MM.1S (cell line): ENCODE results near the gene LTBP1.

Source experiments
- DNase-seq: peaks from one replicate; pipeline ENCODE4 v3.0.0-alpha.2; 2015
- H2AFZ ChIP-seq: fragments of 300-600 bp; sonication (generic); 2 replicates; pipeline ENCODE4 v1.6.0; 2016; ENCODE audit warnings: antibody characterized with exemption, low read length
- H3F3A ChIP-seq: fragments of 300-600 bp; sonication (generic); 2 replicates; pipeline ENCODE4 v1.6.1; 2016; ENCODE audit warnings: mild to moderate bottlenecking, antibody characterized with exemption, low read length, moderate library complexity, mixed read lengths; ENCODE audit not compliant: insufficient read depth
- H3K27ac ChIP-seq: fragments of 300-600 bp; sonication (generic); 2 replicates; pipeline ENCODE4 v1.5.1; 2016; ENCODE audit warnings: mild to moderate bottlenecking, low read length
- H3K27me3 ChIP-seq: fragments of 300-600 bp; sonication (generic); replicated peaks from 2 replicates; pipeline ENCODE4 v1.6.0; 2016; ENCODE audit warnings: low read length; ENCODE audit not compliant: insufficient read depth
- H3K36me3 ChIP-seq: fragments of 300-600 bp; sonication (generic); replicated peaks from 2 replicates; pipeline ENCODE4 v1.6.1; 2016; ENCODE audit warnings: mild to moderate bottlenecking, low read length, mixed read lengths; ENCODE audit not compliant: insufficient read depth
- H3K4me1 ChIP-seq: fragments of 300-600 bp; sonication (generic); 2 replicates; pipeline ENCODE4 v1.6.1; 2016; ENCODE audit warnings: low read length, mixed read lengths
- H3K4me2 ChIP-seq: fragments of 300-600 bp; sonication (generic); 2 replicates; pipeline ENCODE4 v1.6.0; 2016; ENCODE audit warnings: low read depth, low read length
- H3K4me3 ChIP-seq: fragments of 300-600 bp; sonication (generic); 2 replicates; pipeline ENCODE4 v1.5.1; 2016; ENCODE audit warnings: low read length, mixed read lengths
- H3K79me2 ChIP-seq: fragments of 300-600 bp; sonication (generic); 2 replicates; pipeline ENCODE4 v1.6.1; 2016; ENCODE audit warnings: mixed run types, low read length, mixed read lengths
- H3K9ac ChIP-seq: fragments of 300-600 bp; sonication (generic); 2 replicates; pipeline ENCODE4 v1.6.1; 2016; ENCODE audit warnings: low read length, mixed read lengths
- H3K9me2 ChIP-seq: fragments of 300-600 bp; sonication (generic); replicated peaks from 2 replicates; pipeline ENCODE4 v1.6.1; 2016; ENCODE audit warnings: mild to moderate bottlenecking, low read length, mixed read lengths; ENCODE audit not compliant: insufficient read depth
- H3K9me3 ChIP-seq: fragments of 300-600 bp; sonication (generic); replicated peaks from 2 replicates; pipeline ENCODE4 v1.6.1; 2016; ENCODE audit warnings: mild to moderate bottlenecking, low read length, mixed read lengths; ENCODE audit not compliant: insufficient read depth
- H4K20me1 ChIP-seq: fragments of 300-600 bp; sonication (generic); 2 replicates; pipeline ENCODE4 v1.6.1; 2016; ENCODE audit warnings: mild to moderate bottlenecking, low read length, moderate library complexity, mixed read lengths; ENCODE audit not compliant: insufficient read depth
- EZH2 ChIP-seq: fragments of 300-600 bp; sonication (generic); optimal IDR thresholded peaks from 2 replicates; pipeline ENCODE3; 2017; ENCODE audit warnings: low read depth, mild to moderate bottlenecking, antibody characterized with exemption, low read length, mixed read lengths
- EZH2phosphoT487 ChIP-seq: fragments of 300-600 bp; sonication (generic); IDR thresholded peaks from 2 replicates; pipeline ENCODE4 v1.6.1; 2018; ENCODE audit warnings: antibody characterized with exemption, low read length
- TF ChIP-seq, protein P1 (sequence below): fragments of 300-600 bp; sonication (generic); IDR thresholded peaks from 2 replicates; pipeline ENCODE4 v1.5.1; 2016; ENCODE audit warnings: antibody characterized with exemption, low read length, mixed read lengths

LTBP1 gene

DNA sequence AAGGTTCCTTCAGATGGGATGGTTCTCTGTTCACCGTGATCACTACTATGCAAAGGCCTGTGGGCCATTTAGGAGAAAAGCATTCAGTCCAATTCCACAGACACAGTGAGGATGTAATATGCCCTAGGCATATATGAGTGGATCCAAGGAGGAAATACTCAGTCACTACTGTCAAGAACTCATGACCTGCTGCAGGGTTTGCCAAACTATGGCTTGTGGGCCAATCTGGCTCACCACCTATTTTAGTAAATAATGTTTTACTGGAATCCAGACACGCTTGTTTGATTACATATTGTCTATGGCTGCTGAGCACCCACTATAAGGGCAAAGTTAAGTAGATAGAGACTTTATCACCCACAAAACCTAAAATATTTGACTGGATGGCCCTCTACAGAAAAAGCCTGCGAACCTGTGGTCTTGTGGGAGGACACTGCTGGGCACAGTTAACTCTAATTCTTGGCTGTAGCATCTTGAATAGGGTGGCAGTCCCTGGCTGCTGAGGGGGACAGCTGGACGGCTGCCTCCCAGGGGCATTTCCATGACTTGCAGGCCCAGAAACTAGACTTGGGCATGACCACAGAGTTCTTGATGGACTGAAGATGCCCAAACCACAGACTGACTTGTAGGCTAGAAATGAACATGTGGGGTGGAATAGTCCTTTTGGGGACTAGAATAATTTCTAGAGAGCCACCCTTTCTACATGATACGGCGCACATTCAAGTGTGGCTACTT is 20.6 kb upstream of the LTBP1 start:
- H4K20me1 ChIP-seq, result no peaks in the 10 kb centered on the region
- no peak overlapping the region for H2AFZ ChIP-seq
- no peak overlapping the region for H3K27ac ChIP-seq
- no peak for TF ChIP-seq EZH2phosphoT487
- no peak for TF ChIP-seq EZH2
- TF ChIP-seq, protein P1, sequence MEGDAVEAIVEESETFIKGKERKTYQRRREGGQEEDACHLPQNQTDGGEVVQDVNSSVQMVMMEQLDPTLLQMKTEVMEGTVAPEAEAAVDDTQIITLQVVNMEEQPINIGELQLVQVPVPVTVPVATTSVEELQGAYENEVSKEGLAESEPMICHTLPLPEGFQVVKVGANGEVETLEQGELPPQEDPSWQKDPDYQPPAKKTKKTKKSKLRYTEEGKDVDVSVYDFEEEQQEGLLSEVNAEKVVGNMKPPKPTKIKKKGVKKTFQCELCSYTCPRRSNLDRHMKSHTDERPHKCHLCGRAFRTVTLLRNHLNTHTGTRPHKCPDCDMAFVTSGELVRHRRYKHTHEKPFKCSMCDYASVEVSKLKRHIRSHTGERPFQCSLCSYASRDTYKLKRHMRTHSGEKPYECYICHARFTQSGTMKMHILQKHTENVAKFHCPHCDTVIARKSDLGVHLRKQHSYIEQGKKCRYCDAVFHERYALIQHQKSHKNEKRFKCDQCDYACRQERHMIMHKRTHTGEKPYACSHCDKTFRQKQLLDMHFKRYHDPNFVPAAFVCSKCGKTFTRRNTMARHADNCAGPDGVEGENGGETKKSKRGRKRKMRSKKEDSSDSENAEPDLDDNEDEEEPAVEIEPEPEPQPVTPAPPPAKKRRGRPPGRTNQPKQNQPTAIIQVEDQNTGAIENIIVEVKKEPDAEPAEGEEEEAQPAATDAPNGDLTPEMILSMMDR, result no peak
- DNase-seq, result no peak
- no peaks in the 10 kb centered on the region for H3K79me2 ChIP-seq
- no peaks in the 10 kb centered on the region for H3K36me3 ChIP-seq
- 0 out of 2 replicates have a peak, but pooled peaks cover 7% of the 10 kb centered on the region for H3K4me1 ChIP-seq
- H3K4me2 ChIP-seq, result no peak overlapping the region
- H3K27me3 ChIP-seq, result peaks cover 22% of the 10 kb centered on the region
- no peaks in the 10 kb centered on the region; the same call in 1 of the 2 replicates for H3F3A ChIP-seq
- no peaks in the 10 kb centered on the region for H3K9me3 ChIP-seq
- no peaks in the 10 kb centered on the region for H3K9me2 ChIP-seq
- no peak overlapping the region for H3K9ac ChIP-seq
- H3K4me3 ChIP-seq, result no peak overlapping the region

DNA sequence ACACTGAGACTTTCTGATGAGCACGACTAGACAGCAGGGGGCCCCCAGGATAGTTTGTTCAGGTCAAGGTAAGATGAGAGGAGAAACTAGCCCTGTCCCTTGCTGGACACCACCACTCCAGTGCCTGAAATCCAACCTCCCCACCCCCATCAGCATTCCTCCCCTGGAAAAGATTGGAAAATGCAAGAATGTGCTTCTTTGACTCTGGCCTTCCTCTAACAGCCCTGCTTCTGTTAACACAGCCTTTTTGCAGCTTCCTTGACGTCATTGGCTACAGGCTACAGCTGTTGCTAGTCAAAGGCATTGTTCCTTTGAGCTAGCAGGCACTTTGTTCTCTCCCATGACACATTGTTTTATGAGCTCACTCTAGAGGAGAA is 20.1 kb upstream of the LTBP1 start:
- no peaks in the 10 kb centered on the region for H3K9me3 ChIP-seq
- no peak overlapping the region for H3K9ac ChIP-seq
- no peak overlapping the region for H3K4me2 ChIP-seq
- H3K4me3 ChIP-seq, result no peak overlapping the region
- no peaks in the 10 kb centered on the region; the same call in 1 of the 2 replicates for H3F3A ChIP-seq
- no peaks in the 10 kb centered on the region for H3K36me3 ChIP-seq
- 0 out of 2 replicates have a peak, but pooled peaks cover 7% of the 10 kb centered on the region for H3K4me1 ChIP-seq
- no peak overlapping the region for H2AFZ ChIP-seq
- no peak for DNase-seq
- no peaks in the 10 kb centered on the region for H3K79me2 ChIP-seq
- H4K20me1 ChIP-seq, result no peaks in the 10 kb centered on the region
- TF ChIP-seq, protein P1, result no peak
- TF ChIP-seq EZH2phosphoT487 (no peak), EZH2 (no peak)
- H3K27me3 ChIP-seq, result peaks cover 26% of the 10 kb centered on the region
- H3K9me2 ChIP-seq, result no peaks in the 10 kb centered on the region
- H3K27ac ChIP-seq, result no peak overlapping the region

DNA sequence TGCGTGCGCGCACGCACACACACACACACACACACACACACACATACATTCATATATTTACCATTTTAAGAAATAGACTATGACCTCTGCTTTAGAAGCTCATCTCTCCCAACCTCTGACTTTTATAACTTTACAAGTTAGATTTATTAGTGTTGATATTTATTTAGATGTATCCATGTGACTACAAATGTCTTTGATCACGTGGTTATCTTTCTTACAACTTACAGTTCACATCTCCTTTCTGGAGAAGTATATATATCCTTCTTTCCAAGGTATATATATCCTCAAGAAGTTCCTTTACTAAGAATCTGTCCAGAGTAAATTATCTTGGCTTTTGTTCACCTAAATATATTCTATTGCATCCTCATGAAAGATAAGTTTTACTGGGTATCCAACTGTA is 16.3 kb upstream of the LTBP1 start:
- TF ChIP-seq EZH2phosphoT487 (no peak), EZH2 (no peak)
- TF ChIP-seq, protein P1, result no peak
- no peak overlapping the region for H3K4me3 ChIP-seq
- no peak for DNase-seq

More for the DNA sequence above, 16.3 kb upstream of the LTBP1 start:
- H3K9me2 ChIP-seq, result no peaks in the 10 kb centered on the region
- H3K9ac ChIP-seq, result no peak overlapping the region
- no peaks in the 10 kb centered on the region for H3K9me3 ChIP-seq
- H3K4me2 ChIP-seq, result no peak overlapping the region
- H3K36me3 ChIP-seq, result no peaks in the 10 kb centered on the region
- H3K4me1 ChIP-seq, result 0 out of 2 replicates have a peak, but pooled peaks cover 7% of the 10 kb centered on the region
- no peaks in the 10 kb centered on the region for H4K20me1 ChIP-seq
- H3K27ac ChIP-seq, result no peak overlapping the region
- H2AFZ ChIP-seq, result no peak overlapping the region
- peaks cover 26% of the 10 kb centered on the region for H3K27me3 ChIP-seq
- no peaks in the 10 kb centered on the region; the same call in 1 of the 2 replicates for H3F3A ChIP-seq
- H3K79me2 ChIP-seq, result no peaks in the 10 kb centered on the region
